Measurements from ENCODE around the gene ADAMTS20. TPM values are rescaled to one million over a fixed set of nuclear protein-coding genes. Genes with fewer than 3 reads are reported as not detected.

The ADAMTS20 gene
- total RNA-seq, 1 donor from 2014 or later, result 0.19 TPM

- no peaks in the 10 kb centered on the region for H3K4me1 Mint-ChIP-seq (ENCODE audit: low read depth)
- no peaks in the 10 kb centered on the region for H3K9me3 Mint-ChIP-seq (ENCODE audit: low read depth)
- H3K27me3 Mint-ChIP-seq, result peaks cover 5% of the 10 kb centered on the region
- no peaks in the 10 kb centered on the region for H3K36me3 Mint-ChIP-seq (ENCODE audit: insufficient read depth)
- no peak overlapping the region for H3K27ac Mint-ChIP-seq
- no peak for TF ChIP-seq CTCF (IDR thresholded peaks at IDR 0.05; ENCODE audit: unreplicated experiment)
- H3K4me3 Mint-ChIP-seq (ENCODE audit: low read depth), result no peak overlapping the region
- DNase-seq (ENCODE audit: low spot score, unreplicated experiment), result no peak
Measured at GRCh38 chr12:43586646-43587245, 34.7 kb upstream of the ADAMTS20 start.

- no peaks in the 10 kb centered on the region for H3K4me1 Mint-ChIP-seq (ENCODE audit: low read depth)
- H3K9me3 Mint-ChIP-seq (ENCODE audit: low read depth), result no peaks in the 10 kb centered on the region
- H3K27me3 Mint-ChIP-seq, result peaks cover 8% of the 10 kb centered on the region
- DNase-seq (ENCODE audit: low spot score, unreplicated experiment), result no peak
- no peak overlapping the region for H3K27ac Mint-ChIP-seq
- no peak overlapping the region for H3K4me3 Mint-ChIP-seq (ENCODE audit: low read depth)
- TF ChIP-seq CTCF (IDR thresholded peaks at IDR 0.05; ENCODE audit: unreplicated experiment), result no peak
- H3K36me3 Mint-ChIP-seq (ENCODE audit: insufficient read depth), result no peaks in the 10 kb centered on the region
Measured at GRCh38 chr12:43585676-43586075, 33.7 kb upstream of the ADAMTS20 start.

GRCh38 chr12:43580601-43581000 is 28.6 kb upstream of the ADAMTS20 start:
- DNase-seq (ENCODE audit: low spot score, unreplicated experiment), result no peak
- Mint-ChIP-seq H3K9me3 (ENCODE audit: low read depth) (no peaks in the 10 kb centered on the region), H3K4me3 (ENCODE audit: low read depth) (no peak overlapping the region), H3K27me3 (peaks cover 13% of the 10 kb centered on the region), H3K36me3 (ENCODE audit: insufficient read depth) (no peaks in the 10 kb centered on the region), H3K4me1 (ENCODE audit: low read depth) (peaks cover 5% of the 10 kb centered on the region), H3K27ac (no peak overlapping the region)
- TF ChIP-seq CTCF (IDR thresholded peaks at IDR 0.05; ENCODE audit: unreplicated experiment), result no peak

GRCh38 chr12:43579206-43579605 is 27.2 kb upstream of the ADAMTS20 start:
- H3K9me3 Mint-ChIP-seq (ENCODE audit: low read depth), result no peaks in the 10 kb centered on the region

GRCh38 chr12:43578782-43579181 is 26.8 kb upstream of the ADAMTS20 start:
- DNase-seq (ENCODE audit: low spot score, unreplicated experiment), result no peak
- Mint-ChIP-seq H3K36me3 (ENCODE audit: insufficient read depth) (no peaks in the 10 kb centered on the region), H3K9me3 (ENCODE audit: low read depth) (no peaks in the 10 kb centered on the region), H3K27ac (no peak overlapping the region), H3K27me3 (peaks cover 13% of the 10 kb centered on the region), H3K4me3 (ENCODE audit: low read depth) (no peak overlapping the region), H3K4me1 (ENCODE audit: low read depth) (peaks cover 5% of the 10 kb centered on the region)
- no peak for TF ChIP-seq CTCF (IDR thresholded peaks at IDR 0.05; ENCODE audit: unreplicated experiment)

More at GRCh38 chr12:43579206-43579605, 27.2 kb upstream of the ADAMTS20 start:
- Mint-ChIP-seq H3K4me3 (ENCODE audit: low read depth) (no peak overlapping the region), H3K36me3 (ENCODE audit: insufficient read depth) (no peaks in the 10 kb centered on the region), H3K4me1 (ENCODE audit: low read depth) (peaks cover 5% of the 10 kb centered on the region), H3K27ac (no peak overlapping the region), H3K27me3 (peaks cover 13% of the 10 kb centered on the region)
- DNase-seq (ENCODE audit: low spot score, unreplicated experiment), result no peak
- no peak for TF ChIP-seq CTCF (IDR thresholded peaks at IDR 0.05; ENCODE audit: unreplicated experiment)
